HUES48 (cell line): Measurements from ENCODE around the gene C10orf105.

ENCODE experiments used
- H3K27ac ChIP-seq: one replicate; pipeline ENCODE4 v1.7.0; 2013; ENCODE audit warnings: low read depth, low read length, inconsistent platforms
- H3K27me3 ChIP-seq: 2 replicates; pipeline ENCODE4 v1.6.1; 2013; ENCODE audit warnings: mild to moderate bottlenecking, low read length; ENCODE audit not compliant: control insufficient read depth, insufficient read depth
- H3K36me3 ChIP-seq: 2 replicates; pipeline ENCODE4 v1.6.1; 2013; ENCODE audit warnings: low read length; ENCODE audit not compliant: control insufficient read depth, insufficient read depth
- H3K4me1 ChIP-seq: 2 replicates; pipeline ENCODE4 v1.6.1; 2013; ENCODE audit warnings: mild to moderate bottlenecking, low read length; ENCODE audit not compliant: control insufficient read depth, insufficient read depth
- H3K4me3 ChIP-seq: 2 replicates; pipeline ENCODE4 v1.5.1; 2013; ENCODE audit warnings: mild to moderate bottlenecking, low read depth, low read length
- H3K9ac ChIP-seq: 2 replicates; pipeline ENCODE4 v1.6.1; 2013; ENCODE audit warnings: mild to moderate bottlenecking, low read depth, low read length, moderate library complexity
- H3K9me3 ChIP-seq: 2 replicates; pipeline ENCODE4 v1.6.1; 2013; ENCODE audit warnings: low read length; ENCODE audit not compliant: control insufficient read depth, insufficient read depth

C10orf105 gene

GRCh38 chr10:71719464-71720201 is at the start of gene C10orf105:
C10orf105 (minus strand) TSS chr10:71719778; CDS start chr10:71716337, 3,441 bp downstream.
- H3K27ac ChIP-seq, result no peak within 1 kb of the TSS
- no peak within 1 kb of the TSS for H3K9ac ChIP-seq
- H3K27me3 ChIP-seq, result no peaks in the 10 kb centered on the region
- no peak within 1 kb of the TSS for H3K4me3 ChIP-seq
- peaks cover 9% of the 10 kb centered on the region; the same call in 1 of the 2 replicates for H3K4me1 ChIP-seq
- no peaks in the 10 kb centered on the region for H3K9me3 ChIP-seq
- H3K36me3 ChIP-seq, result no peaks in the 10 kb centered on the region

DNA sequence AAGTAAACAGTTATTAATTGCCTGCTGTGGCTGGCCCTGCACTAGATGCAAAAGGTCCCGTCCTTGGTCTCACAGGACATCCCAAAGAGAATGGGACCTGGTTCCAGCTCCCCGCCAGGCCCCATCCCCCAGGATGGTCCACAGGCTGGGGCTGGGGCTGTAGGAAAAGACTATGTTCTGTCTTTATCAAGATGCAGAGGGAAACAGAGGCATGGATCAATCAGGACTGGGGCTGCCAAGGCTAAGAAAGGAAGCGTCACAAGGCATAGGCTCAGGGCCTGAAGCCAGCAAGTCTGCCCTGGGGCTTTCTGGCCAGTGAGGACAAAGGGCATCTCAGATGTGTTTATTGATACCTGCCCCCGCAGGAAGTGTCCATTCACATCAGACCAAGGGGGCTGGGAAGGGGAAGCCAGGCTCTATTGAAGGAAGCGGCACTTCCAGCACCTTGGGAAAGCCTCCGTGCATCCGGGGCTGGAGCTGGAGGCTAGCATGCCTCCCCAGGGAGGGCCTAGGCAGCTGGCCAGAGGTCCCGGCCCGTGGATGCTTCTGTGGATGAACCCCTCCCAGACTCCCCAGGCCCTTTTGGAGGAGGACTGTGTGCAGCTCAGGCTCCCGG is 48.0 kb upstream of the C10orf105 start:
- no peaks in the 10 kb centered on the region for H3K9me3 ChIP-seq
- no peaks in the 10 kb centered on the region for H3K4me1 ChIP-seq
- H3K36me3 ChIP-seq, result no peaks in the 10 kb centered on the region
- H3K9ac ChIP-seq, result no peak overlapping the region
- no peak overlapping the region for H3K4me3 ChIP-seq
- H3K27ac ChIP-seq, result no peak overlapping the region
- H3K27me3 ChIP-seq, result peaks cover 8% of the 10 kb centered on the region

- no peak overlapping the region for H3K9ac ChIP-seq
- no peaks in the 10 kb centered on the region for H3K4me1 ChIP-seq
These were observed 47.3 kb upstream of the C10orf105 start for GRCh38 chr10:71766717-71767419.

GRCh38 chr10:71765906-71766716 is 46.5 kb upstream of the C10orf105 start:
- Histone ChIP-seq H3K27me3 (no peaks in the 10 kb centered on the region), H3K4me1 (no peaks in the 10 kb centered on the region), H3K27ac (no peak overlapping the region), H3K9me3 (no peaks in the 10 kb centered on the region), H3K4me3 (no peak overlapping the region), H3K9ac (no peak overlapping the region), H3K36me3 (no peaks in the 10 kb centered on the region)

More at GRCh38 chr10:71766717-71767419, 47.3 kb upstream of the C10orf105 start:
- H3K36me3 ChIP-seq, result no peaks in the 10 kb centered on the region
- no peak overlapping the region for H3K4me3 ChIP-seq
- no peak overlapping the region for H3K27ac ChIP-seq
- H3K9me3 ChIP-seq, result no peaks in the 10 kb centered on the region
- H3K27me3 ChIP-seq, result peaks cover 2% of the 10 kb centered on the region; the same call in 1 of the 2 replicates

GRCh38 chr10:71765176-71765904 is 45.8 kb upstream of the C10orf105 start:
- Histone ChIP-seq H3K4me3 (no peak overlapping the region), H3K4me1 (no peaks in the 10 kb centered on the region), H3K9me3 (no peaks in the 10 kb centered on the region), H3K36me3 (no peaks in the 10 kb centered on the region), H3K27me3 (no peaks in the 10 kb centered on the region), H3K27ac (no peak overlapping the region), H3K9ac (no peak overlapping the region)

DNA sequence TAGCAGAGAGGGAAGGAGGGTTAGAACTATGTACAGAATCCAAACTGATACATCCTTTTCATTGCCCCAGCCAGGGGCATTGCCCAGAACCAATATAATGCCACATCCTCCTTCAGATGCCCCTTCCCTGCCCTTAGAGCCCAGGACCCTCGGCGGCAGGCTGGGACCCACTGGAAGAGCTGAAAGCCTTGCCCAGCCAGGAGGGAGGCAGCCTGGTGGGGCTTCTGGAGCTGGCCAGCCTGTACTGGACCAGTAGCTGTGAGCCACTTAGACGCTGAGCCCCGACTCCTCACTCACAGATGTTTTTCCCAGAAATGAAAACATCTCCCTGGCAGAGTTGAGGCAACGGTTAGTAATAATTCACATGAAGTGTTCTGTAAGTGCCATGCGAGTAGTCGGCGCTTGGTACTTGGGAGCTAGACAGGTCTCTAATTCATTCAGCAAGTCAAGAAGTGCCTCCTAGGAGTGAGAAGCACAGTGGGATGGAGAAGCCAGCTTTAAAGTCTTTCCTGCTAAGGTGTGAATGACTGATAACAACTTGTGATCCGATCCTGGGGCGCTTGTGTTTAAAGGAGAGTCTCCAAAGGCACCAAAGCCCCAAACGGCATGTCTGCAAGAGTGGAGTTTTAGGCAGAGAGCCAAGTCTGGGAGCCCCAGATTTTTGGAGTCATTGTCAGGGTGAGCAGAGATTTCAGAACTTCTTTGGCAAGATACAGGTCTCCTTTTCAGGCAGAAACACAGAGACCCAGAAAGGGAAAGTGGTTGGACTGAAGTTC is 44.0 kb upstream of the C10orf105 start:
- no peaks in the 10 kb centered on the region for H3K36me3 ChIP-seq
- H3K9me3 ChIP-seq, result no peaks in the 10 kb centered on the region
- no peaks in the 10 kb centered on the region for H3K27me3 ChIP-seq
- no peak overlapping the region for H3K4me3 ChIP-seq
- H3K27ac ChIP-seq, result no peak overlapping the region
- no peak overlapping the region for H3K9ac ChIP-seq
- H3K4me1 ChIP-seq, result no peaks in the 10 kb centered on the region

GRCh38 chr10:71762324-71762723 is 42.7 kb upstream of the C10orf105 start:
- Histone ChIP-seq H3K4me1 (0 out of 2 replicates have a peak, but pooled peaks cover under 1% of the 10 kb centered on the region), H3K27ac (no peak overlapping the region), H3K27me3 (no peaks in the 10 kb centered on the region), H3K9ac (no peak overlapping the region), H3K36me3 (no peaks in the 10 kb centered on the region), H3K9me3 (no peaks in the 10 kb centered on the region), H3K4me3 (no peak overlapping the region)

DNA sequence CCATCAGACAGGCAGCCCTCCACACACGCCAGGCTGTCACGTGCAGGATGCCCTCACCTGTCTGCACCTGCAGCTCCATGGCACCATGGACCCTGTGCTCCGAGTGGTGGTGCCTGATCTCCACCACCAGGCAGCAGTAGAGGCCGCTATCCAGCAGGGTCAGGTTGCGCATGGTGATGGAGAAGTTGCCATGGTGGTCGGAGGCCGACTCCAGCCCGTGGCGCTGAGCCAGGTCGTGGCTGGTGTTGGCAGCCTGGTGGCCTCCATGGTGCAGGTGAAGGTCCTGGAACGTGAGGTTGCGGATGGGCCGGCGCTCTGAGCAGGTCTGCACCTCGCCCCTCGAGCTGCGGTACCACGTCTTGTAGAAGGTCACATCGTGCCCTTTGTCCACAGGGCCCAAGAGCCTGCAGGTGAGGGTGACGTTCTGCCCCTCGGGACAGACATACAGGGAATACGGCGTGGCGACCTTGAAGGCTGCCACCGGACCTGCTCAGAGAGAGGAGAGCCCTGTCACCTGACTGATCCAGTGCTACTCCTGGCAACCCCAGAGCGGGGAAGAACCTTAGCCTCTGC is 42.0 kb upstream of the C10orf105 start:
- H3K9ac ChIP-seq, result no peak overlapping the region
- no peaks in the 10 kb centered on the region for H3K27me3 ChIP-seq
- H3K27ac ChIP-seq, result no peak overlapping the region
- no peak overlapping the region for H3K4me3 ChIP-seq
- no peaks in the 10 kb centered on the region for H3K36me3 ChIP-seq
- 0 out of 2 replicates have a peak, but pooled peaks cover 8% of the 10 kb centered on the region for H3K4me1 ChIP-seq
- no peaks in the 10 kb centered on the region for H3K9me3 ChIP-seq

DNA sequence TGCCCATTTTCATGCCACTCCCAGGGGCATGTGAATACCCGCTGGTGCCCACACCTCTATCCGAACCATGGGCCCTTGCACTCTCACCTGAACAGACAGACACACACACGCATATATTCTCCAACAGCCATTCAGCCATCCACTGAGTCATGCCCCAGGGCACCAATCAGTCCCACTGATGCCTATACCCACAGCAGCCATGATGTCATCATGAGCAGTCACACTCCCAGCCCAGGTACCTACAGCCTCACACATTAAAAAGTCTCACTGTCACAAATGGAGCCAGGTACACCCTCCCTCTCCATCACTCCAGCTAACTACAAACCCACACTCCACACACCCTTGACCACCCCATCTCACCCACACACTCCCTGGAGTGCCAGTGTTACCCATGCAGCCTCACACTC is 41.5 kb upstream of the C10orf105 start:
- Histone ChIP-seq H3K4me1 (0 out of 2 replicates have a peak, but pooled peaks cover 11% of the 10 kb centered on the region), H3K4me3 (no peak overlapping the region), H3K9me3 (no peaks in the 10 kb centered on the region), H3K36me3 (no peaks in the 10 kb centered on the region), H3K27me3 (no peaks in the 10 kb centered on the region), H3K9ac (no peak overlapping the region), H3K27ac (no peak overlapping the region)
